ENCODE results near the gene FKBP7.

GRCh38 chr2:178428396-178428806 is 50.0 kb downstream of the FKBP7 start:
- TF ChIP-seq TAF1 (IDR thresholded peaks at IDR 0.05; ENCODE audit: borderline replicate concordance, low read depth, low read length) (no peak), POLR2A (IDR thresholded peaks at IDR 0.05; ENCODE audit: low read depth, low read length) (no peak), POLR2AphosphoS5 (IDR thresholded peaks at IDR 0.05; ENCODE audit: low read depth, low read length) (no peak)

Data from GM12892 (cell line).